ENCODE results near the gene E2F3. TPM values are rescaled to one million over a fixed set of nuclear protein-coding genes. Genes with fewer than 3 reads are reported as not detected.
A peak's percentile ranks its signal among the peaks of the same experiment; 100 is the strongest.

The E2F3 gene
- total RNA-seq, 1 experiment from 2014 or later: 27.1 TPM

GRCh38 chr6:20352346-20352745 lies 49.3 kb upstream of the E2F3 start (continued):
- no peak for TF ChIP-seq ELF1 (IDR thresholded peaks at IDR 0.05; ENCODE audit: borderline replicate concordance, low read depth)
- TF ChIP-seq SIN3A (IDR thresholded peaks at IDR 0.05; ENCODE audit: low read depth): no peak
- TF ChIP-seq POLR2A (IDR thresholded peaks at IDR 0.05; ENCODE audit: borderline replicate concordance, extremely low read depth, insufficient read depth, insufficient read length): no peak
- no peak for TF ChIP-seq POLR2AphosphoS5 (IDR thresholded peaks at IDR 0.05; ENCODE audit: low read depth, low read length)
- no peak for TF ChIP-seq JUND (IDR thresholded peaks at IDR 0.05)
- TF ChIP-seq REST (IDR thresholded peaks at IDR 0.05; ENCODE audit: low read depth): no peak

GRCh38 chr6:20353134-20353533 lies 48.5 kb upstream of the E2F3 start:
- TF ChIP-seq CBX3 (IDR thresholded peaks at IDR 0.05; ENCODE audit: low read depth) (no peak), YY1 (IDR thresholded peaks at IDR 0.05; ENCODE audit: extremely low read depth, insufficient replicate concordance, low read depth, low read length) (peak; percentile 14)
- ChIA-PET POLR2A (no interaction called here), RAD21 (ENCODE audit: low non-redundant PET in 1 of 2, low total read pairs in 2 of 2, uncharacterized antibody in 2 of 2, unreplicated experiment in 2 of 2) (no interaction called here), CTCF (no interaction called here)
- intact Hi-C loops (cut with micrococcal nuclease): no loop called here
- Histone ChIP-seq H3K4me2 (ENCODE audit: low read length) (no peak overlapping the region), H3K27me3 (ENCODE audit: insufficient read depth, low read length) (no peaks in the 10 kb centered on the region), H2AFZ (ENCODE audit: low read depth, low read length, poor library complexity, severe bottlenecking) (no peak overlapping the region), H4K20me1 (ENCODE audit: insufficient read depth) (no peaks in the 10 kb centered on the region), H3K27ac (ENCODE audit: low read depth, low read length) (no peak overlapping the region), H3K9me3 (ENCODE audit: control insufficient read depth in 1 of 2, insufficient read depth in 1 of 2, low read depth in 1 of 2, low read length in 2 of 2) (peaks cover 0 to 6% of the 10 kb centered on the region in 2 experiments; a peak in 1 of 4 replicates), H3K79me2 (ENCODE audit: insufficient read depth, low read length) (no peaks in the 10 kb centered on the region), H3K4me1 (ENCODE audit: control insufficient read depth in 1 of 2, insufficient read depth in 2 of 2, low read length in 2 of 2) (no peaks in the 10 kb centered on the region), H3K36me3 (ENCODE audit: control insufficient read depth in 1 of 2, insufficient read depth in 2 of 2, low read length in 2 of 2) (no peaks in the 10 kb centered on the region), H3K4me3 (replicated peaks in 1 of 2; ENCODE audit: low read depth in 1 of 2, low read length in 2 of 2) (no peak overlapping the region), H3K9ac (ENCODE audit: low read length) (no peak overlapping the region), H3K9me2 (ENCODE audit: insufficient read depth) (no peaks in the 10 kb centered on the region)
- ATAC-seq (no peak), DNase-seq (ENCODE audit: low read depth, low spot score) (no peak)
- no TSS peak for BruUV-seq (replicated peaks)
